Thoracic aorta (tissue), 2 donors: ENCODE data around the gene VGF. TPM values are rescaled to one million over a fixed set of nuclear protein-coding genes. Genes with fewer than 3 reads are reported as not detected.

ENCODE experiments used
- total RNA-seq, 2 donors: library from RNA; depleted of rRNA; stranded (reverse); fragments of >200 nt; gene quantifications; one replicate each; pipeline versions ENCODE4 v1.1.0 to v1.2.3, GENCODE V29; 2016

Gene VGF
- total RNA-seq, 2 donors from 2014 or later, result not detected

Other genes with a start within 250 kb of the VGF start
- gene MUC3A, start 216.0 kb downstream of the VGF start, total RNA-seq, result under 1 TPM in 1 of 2 donors, not detected in 1; 0.49 TPM
- gene MUC12, start 196.0 kb downstream of the VGF start, total RNA-seq, result not detected
- not detected for gene MUC17, start 145.5 kb downstream of the VGF start, total RNA-seq
- 10 to 100 TPM; 32.1 to 44.5 TPM for gene TRIM56, start 80.1 kb downstream of the VGF start, total RNA-seq
- gene SERPINE1, start 38.5 kb downstream of the VGF start, total RNA-seq, result 1,000 to 10,000 TPM in 1 of 2 donors, 100 to 1,000 TPM in 1; 542 to 1,009 TPM
- gene AP1S1, start 11.1 kb downstream of the VGF start, total RNA-seq, result 10 to 100 TPM; 11.9 to 33.0 TPM
- gene NAT16, start 14.7 kb upstream of the VGF start, total RNA-seq, result not detected
- gene MOGAT3, start 35.5 kb upstream of the VGF start, total RNA-seq, result not detected
- gene PLOD3, start 52.0 kb upstream of the VGF start, total RNA-seq, result 10 to 100 TPM; 31.5 to 55.9 TPM
- 10 to 100 TPM; 43.7 to 53.2 TPM for gene ZNHIT1, start 52.6 kb upstream of the VGF start, total RNA-seq
- gene CLDN15, start 72.2 kb upstream of the VGF start, total RNA-seq, result 10 to 100 TPM in 1 of 2 donors, 1 to 10 TPM in 1; 7.4 to 15.4 TPM
- 100 to 1,000 TPM; 135 to 181 TPM for gene FIS1, start 79.5 kb upstream of the VGF start, total RNA-seq
- 10 to 100 TPM; 14.0 to 24.4 TPM for gene IFT22, start 156.2 kb upstream of the VGF start, total RNA-seq
- gene COL26A1, start 197.3 kb upstream of the VGF start, total RNA-seq, result under 1 TPM in 1 of 2 donors, not detected in 1; 0.14 TPM